Activated naive CD4-positive, alpha-beta T cell treated with Interleukin-2 at 50 U/mL for 16 hours (primary cell): ENCODE measurements around the gene CTAG2.
"Not testable (repeated sequence)": the region's sequence is repeated elsewhere in the genome, so short reads cannot be mapped to it uniquely, and the experiment has no call there.

ENCODE experiments used
- DNase-seq: peaks from one replicate; pipeline ENCODE4 v3.0.0-alpha.2; 2020

The CTAG2 gene

GRCh38 chrX:154645745-154646378 lies 7.5 kb downstream of the CTAG2 start:
- DNase-seq: not testable (repeated sequence)

- not testable (repeated sequence) for DNase-seq
These were observed 9.7 kb downstream of the CTAG2 start for GRCh38 chrX:154643708-154644107.

GRCh38 chrX:154641740-154642139 lies 11.6 kb downstream of the CTAG2 start:
- not testable (repeated sequence) for DNase-seq

GRCh38 chrX:154633661-154634060 lies 19.7 kb downstream of the CTAG2 start:
- DNase-seq: not testable (repeated sequence)

GRCh38 chrX:154630949-154631348 lies 22.4 kb downstream of the CTAG2 start:
- DNase-seq: not testable (repeated sequence)

GRCh38 chrX:154628960-154629359 lies 24.4 kb downstream of the CTAG2 start:
- DNase-seq: not testable (repeated sequence)

- DNase-seq: not testable (repeated sequence)
These were observed 32.5 kb downstream of the CTAG2 start for GRCh38 chrX:154620767-154621414.

GRCh38 chrX:154619182-154619581 lies 34.2 kb downstream of the CTAG2 start, which contains the start of gene CTAG1B:
TSS of gene CTAG1B (minus strand) at chrX:154619282. CDS start at chrX:154619218, 64 bp downstream.
- DNase-seq: not testable (repeated sequence)

GRCh38 chrX:154613586-154613985 lies 39.8 kb downstream of the CTAG2 start:
- not testable (repeated sequence) for DNase-seq

- not testable (repeated sequence) for DNase-seq
These were observed 42.2 kb downstream of the CTAG2 start for GRCh38 chrX:154611146-154611545.

- not testable (repeated sequence) for DNase-seq
These were observed 44.6 kb downstream of the CTAG2 start for GRCh38 chrX:154608823-154609222.

GRCh38 chrX:154607976-154608375 lies 45.4 kb downstream of the CTAG2 start:
- DNase-seq: not testable (repeated sequence)

GRCh38 chrX:154607370-154607769 lies 46.0 kb downstream of the CTAG2 start:
- no peak for DNase-seq

GRCh38 chrX:154605566-154605965 lies 47.8 kb downstream of the CTAG2 start:
- DNase-seq: no peak

GRCh38 chrX:154603438-154604430 lies 49.6 kb downstream of the CTAG2 start:
- DNase-seq: no peak

GRCh38 chrX:154602766-154603437 lies 50.5 kb downstream of the CTAG2 start:
- DNase-seq: no peak

- DNase-seq: no peak
These were observed 51.2 kb downstream of the CTAG2 start for GRCh38 chrX:154602226-154602625.
